Amniotic stem cell (primary cell): Measurements from ENCODE around the gene OR11H7.
"Not testable (repeated sequence)": the region's sequence is repeated elsewhere in the genome, so short reads cannot be mapped to it uniquely, and the experiment has no call there.

ENCODE experiments used
- DNase-seq: peaks from one replicate; lab custom pipeline; 2025; lab: John Stamatoyannopoulos, UW

Gene OR11H7

GRCh38 chr14:20228681-20229080 lies at the start of gene OR11H7:
Gene OR11H7, plus strand, starts transcription at chr14:20228981.
- DNase-seq, result no peak

DNA sequence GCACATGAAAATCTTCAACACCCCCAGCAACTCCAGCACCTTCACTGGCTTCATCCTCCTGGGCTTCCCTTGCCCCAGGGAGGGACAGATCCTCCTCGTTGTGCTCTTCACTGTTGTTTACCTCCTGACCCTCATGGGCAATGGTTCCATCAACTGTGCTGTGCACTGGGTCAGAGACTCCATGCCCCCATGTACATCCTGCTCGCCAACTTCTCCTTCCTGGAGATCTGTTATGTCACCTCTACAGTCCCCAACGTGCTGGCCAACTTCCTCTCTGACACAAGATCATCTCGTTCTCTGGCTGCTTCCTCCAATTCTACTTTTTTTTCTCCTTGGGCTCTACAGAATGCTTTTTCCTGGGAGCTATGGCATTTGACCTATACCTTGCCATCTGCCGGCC lies 49.6 kb upstream of the OR11H7 start:
- no peak for DNase-seq

DNA sequence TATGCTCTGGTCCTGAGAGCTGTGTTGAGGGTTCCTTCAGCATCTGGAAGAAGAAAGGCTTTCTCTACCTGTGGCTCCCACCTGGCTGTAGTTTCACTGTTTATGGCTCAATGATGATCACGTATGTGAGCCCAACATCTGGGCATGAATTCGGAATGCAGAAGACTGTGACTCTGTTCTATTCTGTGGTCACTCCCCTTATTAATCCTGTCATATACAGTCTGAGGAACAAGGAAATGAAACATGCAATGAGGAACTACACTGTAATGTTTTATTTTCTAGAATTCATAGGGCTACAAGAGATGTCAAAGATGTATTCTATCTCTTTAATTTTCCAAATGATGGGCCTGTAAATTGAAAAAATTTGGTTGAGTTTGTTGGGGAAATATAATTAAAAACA lies 48.9 kb upstream of the OR11H7 start:
- no peak for DNase-seq

DNA sequence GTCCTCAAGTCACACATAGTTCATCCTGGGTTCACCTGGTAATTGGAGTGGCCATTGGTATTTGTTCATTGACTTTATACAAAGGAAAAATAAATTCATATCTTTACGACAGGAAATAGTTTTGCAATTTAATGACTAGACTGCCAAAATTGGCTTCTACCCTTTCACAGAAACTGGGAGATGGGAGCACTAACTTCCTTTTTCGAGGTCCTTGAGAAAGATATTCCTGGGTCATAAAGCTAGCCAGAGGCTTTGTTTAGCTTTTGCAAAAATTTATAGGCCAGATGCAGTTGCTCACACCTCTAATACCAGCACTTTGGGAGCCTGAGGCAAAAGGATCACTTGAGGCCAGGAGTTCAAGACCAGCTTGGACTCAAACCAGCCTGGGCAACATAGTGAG lies 48.3 kb upstream of the OR11H7 start:
- DNase-seq, result no peak

DNA sequence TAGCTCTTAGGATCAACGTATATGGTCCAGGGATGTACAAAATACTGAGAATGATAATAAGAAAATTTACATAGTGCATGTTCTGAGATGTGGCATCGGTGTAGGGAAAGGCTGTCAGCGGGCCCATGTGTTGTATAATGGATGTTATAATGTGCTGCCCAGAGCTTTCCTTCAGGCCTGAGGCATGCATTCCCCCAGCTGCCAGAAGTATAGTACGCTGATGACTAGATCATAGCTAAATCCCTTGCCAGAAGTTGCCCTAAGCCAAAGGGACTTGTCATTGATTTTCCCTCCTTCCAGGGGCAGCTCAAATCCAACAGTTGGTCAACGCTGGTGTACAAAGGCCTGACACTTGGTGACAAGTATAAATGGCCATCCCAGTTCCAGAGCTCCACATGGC lies 44.6 kb upstream of the OR11H7 start:
- no peak for DNase-seq

GRCh38 chr14:20190596-20190995 lies 38.2 kb upstream of the OR11H7 start, which contains the start of gene OR11G2:
Gene OR11G2, plus strand, starts transcription at chr14:20190896. Its CDS starts 6,542 bp downstream, at chr14:20197438.
- DNase-seq, result no peak

GRCh38 chr14:20191396-20191795 lies 37.4 kb upstream of the OR11H7 start:
- DNase-seq, result no peak

- no peak for DNase-seq
Observed at GRCh38 chr14:20194101-20194500, 34.7 kb upstream of the OR11H7 start.

DNA sequence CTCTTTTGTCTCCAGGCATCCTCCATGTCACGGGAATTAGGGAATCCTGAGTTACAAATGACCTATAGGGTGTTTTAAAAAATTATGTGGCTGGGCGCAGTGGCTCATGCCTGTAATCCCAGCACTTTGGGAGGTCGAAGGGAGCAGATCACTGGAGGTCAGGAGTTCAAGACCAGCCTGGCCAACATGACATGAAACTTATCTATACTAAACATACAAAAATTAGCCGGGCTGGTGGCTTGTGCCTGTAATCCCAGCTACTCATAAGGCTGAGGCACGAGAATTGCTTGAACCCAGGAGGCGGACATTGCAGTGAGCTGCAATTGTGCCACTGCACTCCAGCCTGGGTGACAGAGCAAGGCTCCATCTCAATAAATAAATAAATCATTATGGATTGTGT lies 33.6 kb upstream of the OR11H7 start:
- DNase-seq, result not testable (repeated sequence)

GRCh38 chr14:20195911-20196310 lies 32.9 kb upstream of the OR11H7 start:
- DNase-seq, result no peak

- DNase-seq, result no peak
Observed at GRCh38 chr14:20197459-20197858, 31.3 kb upstream of the OR11H7 start.

- no peak for DNase-seq
Observed at GRCh38 chr14:20198991-20199390, 29.8 kb upstream of the OR11H7 start.

DNA sequence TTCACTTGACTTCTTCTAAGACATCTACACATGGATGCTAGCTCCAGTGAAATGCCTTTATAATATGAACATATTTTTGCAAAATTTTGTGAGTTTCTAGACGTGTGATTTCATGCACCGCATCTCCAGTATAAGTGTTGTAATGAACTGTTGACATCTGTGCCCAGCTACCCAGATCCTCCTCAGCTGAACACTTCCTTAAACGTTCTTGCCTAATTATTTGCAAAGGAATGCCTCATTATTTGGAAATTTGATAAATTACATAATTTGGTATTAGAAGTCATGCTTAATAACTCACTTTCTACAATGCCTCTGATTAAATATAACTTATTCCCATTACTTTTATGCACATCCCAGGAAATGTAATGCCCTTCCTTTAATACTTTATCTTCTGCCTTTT lies 24.1 kb upstream of the OR11H7 start:
- no peak for DNase-seq

- no peak for DNase-seq
Observed at GRCh38 chr14:20209595-20209994, 19.2 kb upstream of the OR11H7 start.

GRCh38 chr14:20212406-20212805 lies 16.4 kb upstream of the OR11H7 start:
- DNase-seq, result not testable (repeated sequence)

DNA sequence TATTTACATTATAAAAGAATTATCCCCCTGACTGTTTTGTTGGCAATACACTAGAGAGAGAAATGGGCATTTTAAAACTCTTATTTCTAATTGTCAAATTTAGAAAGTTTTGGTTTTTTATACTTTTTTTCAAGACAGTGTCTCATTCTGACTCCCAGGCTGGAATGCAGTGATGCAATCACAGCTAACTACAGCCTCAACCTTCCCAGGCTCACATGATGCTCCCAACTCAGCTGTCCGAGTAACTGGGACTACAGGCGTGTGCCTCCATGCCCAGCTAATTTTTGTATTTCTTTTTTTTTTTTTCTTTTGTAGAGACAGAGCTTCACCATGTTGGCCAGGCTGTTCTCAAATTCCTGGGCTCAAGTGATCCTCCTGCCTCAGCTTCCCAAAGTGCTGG lies 13.6 kb upstream of the OR11H7 start:
- DNase-seq, result no peak

DNA sequence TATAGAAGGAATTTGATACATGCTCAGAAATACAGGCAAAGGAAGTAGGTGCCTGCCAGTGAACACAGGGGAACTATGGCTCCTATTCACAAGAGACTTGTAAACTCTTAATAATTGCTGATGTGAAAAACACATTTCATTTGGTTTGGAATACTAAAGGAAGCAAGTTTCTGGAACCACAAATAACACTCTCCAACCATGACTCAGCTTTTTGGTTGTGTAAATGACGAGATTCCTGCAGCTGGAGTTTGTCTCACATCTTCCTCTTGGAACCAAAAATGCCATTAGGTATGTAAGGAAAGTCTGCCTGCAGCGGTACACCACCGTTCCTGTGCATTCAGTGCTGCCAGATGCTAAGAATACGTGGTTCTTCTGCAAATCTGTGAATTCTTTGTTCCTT lies 9.7 kb upstream of the OR11H7 start:
- DNase-seq, result no peak

DNA sequence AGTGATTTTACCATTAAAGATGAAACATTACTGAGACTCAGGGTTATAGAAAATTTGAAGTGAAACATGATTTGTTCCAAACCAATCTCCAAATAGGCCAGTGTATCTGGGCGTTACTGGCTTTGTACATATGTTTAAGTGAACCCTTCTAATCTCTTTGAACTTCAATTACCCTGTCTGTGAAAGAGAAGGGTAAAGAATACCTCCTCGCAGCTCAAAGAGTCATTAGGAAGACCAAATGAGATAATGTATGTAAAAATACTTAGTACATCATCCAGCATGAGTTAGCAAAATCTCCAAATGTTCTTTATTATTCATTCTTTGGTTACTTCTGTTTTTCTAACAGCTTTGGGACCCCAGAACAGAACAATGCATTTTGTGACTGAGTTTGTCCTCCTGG lies 5.4 kb upstream of the OR11H7 start, which contains the start of gene OR11H6:
Gene OR11H6, plus strand, starts transcription at position 301 of the 400 bp plus-strand sequence. Its CDS starts 0 bp downstream, at position 301.
- DNase-seq, result no peak

DNA sequence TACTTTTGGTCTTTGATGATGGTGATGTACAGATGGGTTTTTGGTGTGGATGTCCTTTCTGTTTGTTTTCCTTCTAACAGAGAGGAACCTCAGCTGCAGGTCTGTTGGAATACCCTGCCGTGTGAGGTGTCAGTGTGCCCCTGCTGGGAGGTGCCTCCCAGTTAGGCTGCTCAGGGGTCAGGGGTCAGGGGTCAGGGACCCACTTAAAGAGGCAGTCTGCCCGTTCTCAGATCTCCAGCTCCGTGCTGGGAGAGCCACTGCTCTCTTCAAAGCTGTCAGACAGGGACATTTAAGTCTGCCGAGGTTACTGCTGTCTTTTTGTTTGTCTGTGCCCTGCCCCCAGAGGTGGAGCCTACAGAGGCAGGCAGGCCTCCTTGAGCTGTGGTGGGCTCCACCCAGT lies 6.6 kb downstream of the OR11H7 start:
- not testable (repeated sequence) for DNase-seq

DNA sequence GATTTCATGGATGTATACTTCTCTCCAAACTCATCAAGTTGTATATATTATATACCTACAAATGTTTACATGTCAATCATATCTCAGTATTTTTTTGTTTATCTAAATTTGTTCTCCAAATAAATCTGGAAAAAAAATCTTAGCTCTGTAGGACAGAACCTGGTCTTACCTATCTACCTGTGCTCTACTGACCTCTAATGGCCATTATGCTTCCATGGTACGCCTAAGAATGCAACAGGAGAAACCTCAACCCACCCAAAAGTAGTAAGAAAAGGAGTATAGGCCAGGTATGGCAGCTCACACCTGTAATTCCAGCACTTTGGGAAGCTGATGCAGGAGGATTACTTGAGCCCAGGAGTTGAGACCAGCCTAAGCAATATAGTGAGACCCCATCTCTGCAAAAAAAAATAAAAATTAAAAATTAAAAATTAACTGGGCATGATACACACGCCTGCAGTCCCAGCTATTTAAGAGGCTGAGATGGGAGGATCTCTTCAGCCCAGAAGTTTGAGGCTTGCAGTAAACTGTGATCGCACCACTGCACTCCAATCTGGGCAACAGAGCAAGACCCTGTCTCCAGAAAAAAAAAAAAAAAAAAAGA lies 19.0 kb downstream of the OR11H7 start:
- DNase-seq, result no peak

- DNase-seq, result no peak
Observed at GRCh38 chr14:20262642-20263128, 33.9 kb downstream of the OR11H7 start.

DNA sequence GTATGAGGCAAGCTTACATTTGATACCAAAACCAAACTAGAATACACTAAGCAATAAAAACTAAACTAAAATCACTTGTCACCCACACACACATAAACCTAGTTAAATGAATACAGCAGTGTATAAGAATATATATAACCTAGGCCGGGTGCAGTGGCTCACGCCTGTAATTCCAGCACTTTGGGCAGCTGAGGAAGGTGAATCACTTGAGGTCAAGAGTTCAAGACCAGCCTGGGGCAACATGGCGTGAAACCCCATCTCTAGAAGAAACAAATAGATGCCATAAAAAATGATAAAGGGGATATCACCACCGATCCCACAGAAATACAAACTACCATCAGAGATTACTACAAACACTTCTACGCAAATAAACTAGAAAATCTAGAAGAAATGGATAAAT lies 35.6 kb downstream of the OR11H7 start:
- DNase-seq, result not testable (repeated sequence)

DNA sequence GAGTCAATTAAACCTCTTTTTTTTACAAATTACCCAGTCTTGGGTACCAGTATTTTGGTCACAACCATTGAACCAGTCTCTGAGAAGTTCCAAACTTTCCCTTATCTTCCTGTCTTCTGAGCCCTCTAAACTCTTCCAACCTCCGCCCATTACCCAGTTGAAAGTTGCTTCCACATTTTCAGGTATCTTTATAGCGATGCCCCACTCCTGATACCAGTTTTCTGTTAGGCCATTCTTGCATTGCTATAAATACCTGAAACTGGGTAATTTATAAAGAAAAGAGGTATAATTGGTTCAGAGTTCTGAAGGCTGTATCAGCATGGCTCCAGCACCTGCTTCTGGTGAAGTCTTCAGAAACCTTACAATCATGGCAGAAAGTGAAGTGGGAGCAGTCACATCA lies 45.3 kb downstream of the OR11H7 start:
- DNase-seq, result no peak

DNA sequence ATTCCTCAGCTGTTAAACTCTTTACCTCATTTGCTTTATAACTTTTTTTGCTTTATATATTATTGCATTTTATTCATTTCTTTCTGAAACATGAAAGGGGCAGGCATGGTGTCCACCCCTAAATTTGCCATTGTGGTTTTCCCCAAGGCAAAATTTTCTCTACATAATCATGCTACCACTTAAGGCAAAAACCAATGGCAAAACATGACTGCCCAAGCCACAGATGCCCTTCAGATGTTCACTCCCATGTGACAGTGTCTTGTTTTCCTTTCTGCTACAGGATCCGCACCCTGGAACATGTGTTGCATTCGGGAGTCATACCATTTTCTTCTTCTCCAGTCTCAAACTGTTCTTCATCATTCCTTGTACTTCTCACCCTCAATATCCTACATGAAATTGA lies 48.6 kb downstream of the OR11H7 start:
- no peak for DNase-seq
